Right lobe of liver (tissue), 6 donors: ENCODE results near the gene CDIP1. TPM values are rescaled to one million over a fixed set of nuclear protein-coding genes. Genes with fewer than 3 reads are reported as not detected.

ENCODE experiments used
- ATAC-seq, 4 donors: fragments of 200-7000 bp; cut with Tn5 transposase; one replicate each; pipeline ENCODE4 v1.9.1; 2020; ENCODE audit warnings: mild to moderate bottlenecking in 4 of 4, moderate library complexity in 4 of 4
- DNase-seq, 3 donors: peaks; one replicate each; pipeline ENCODE4 v3.0.0-alpha.2; 2020
- H3K27ac ChIP-seq, 3 donors: fragments of 200-600 bp; one replicate each; pipeline ENCODE4 v1.8.0; 2022
- H3K27me3 ChIP-seq, 2 donors: fragments of 200-600 bp; one replicate each; pipeline ENCODE4 v1.8.0; 2022
- H3K36me3 ChIP-seq, 4 donors: fragments of 200-600 bp; sonication (generic) in 1 of 4; one replicate each; pipeline versions ENCODE4 v1.5.1 to v1.8.0; 2017 to 2022; ENCODE audit warnings: control low read depth in 1 of 4
- H3K4me1 ChIP-seq, 4 donors: fragments of 200-600 bp; sonication (generic) in 1 of 4; one replicate each; pipeline versions ENCODE4 v1.5.1 to v1.8.0; 2017 to 2022; ENCODE audit warnings: control low read depth in 1 of 4
- H3K4me3 ChIP-seq, 3 donors: fragments of 200-600 bp; one replicate each; pipeline ENCODE4 v1.8.0; 2022
- H3K9me3 ChIP-seq, 4 donors: fragments of 200-600 bp; sonication (generic) in 1 of 4; one replicate each; pipeline versions ENCODE4 v1.5.1 to v1.8.0; 2017 to 2022; ENCODE audit warnings: control low read depth in 1 of 4
- CTCF ChIP-seq, 4 donors: fragments of 200-600 bp in 3 of 4; fragments of 450-650 bp in 1 of 4; IDR thresholded peaks; one replicate each; pipeline versions ENCODE4 v1.5.1 to v1.8.0; 2016 to 2022; ENCODE audit warnings: antibody characterized with exemption in 4 of 4, mild to moderate bottlenecking in 2 of 4
- POLR2A ChIP-seq: fragments of 450-650 bp; IDR thresholded peaks from one replicate; pipeline ENCODE4 v1.6.1; 2017; ENCODE audit warnings: antibody characterized with exemption, mild to moderate bottlenecking
- WGBS: methylation state at CpG from one replicate; pipeline ENCODE4 v1.1.6; 2018; ENCODE audit warnings: low coverage, low lambda C conversion rate; ENCODE audit not compliant: insufficient coverage; ENCODE audit errors: missing lambda C conversion rate; 5-methylcytosine and 5-hydroxymethylcytosine counted together
- intact Hi-C, 2 donors: fragments of 100-400 bp; cut with DNase I; formaldehyde crosslinking; loops; one replicate each; pipeline versions ENCODE4 v1.11.2 to v1.14.1; 2022
- total RNA-seq, 6 experiments: library from RNA; depleted of rRNA in 2 of 6; stranded (reverse); fragments of >200 nt in 2 of 6; fragmentation: NEBNext Ultra II Directional in 3 of 6; extraction: Animal tissue kit (Norgen Biotek cat#: 25700) in 3 of 6; gene quantifications; one replicate each; pipeline versions ENCODE4 v1.1.0 to v1.2.4, GENCODE V29; 2016 to 2023
- donor health status: DM: no; HTN: yes; CAD: no.
- donor health status: DM: no; HTN: no; CAD: no.
- donor health status: DM: no; HTN: no; CAD: no.
- donor health status: DM: no; HTN: yes; CAD: no.
- donor health status: DM: no; HTN: yes; CAD: no.

CDIP1 gene
- total RNA-seq, 6 experiments from 2014 or later: 15.7 to 23.2 (median 18.4) TPM

GRCh38 chr16:4510131-4510530 is 28.4 kb downstream of the CDIP1 start:
- no peak overlapping the region for H3K4me3 ChIP-seq
- ATAC-seq (no peak), DNase-seq (no peak)
- H3K9me3 ChIP-seq: no peaks in the 10 kb centered on the region
- no peaks in the 10 kb centered on the region for H3K27me3 ChIP-seq
- 67% methylated on average over 1 of the region's 5 CpGs for WGBS
- no peak overlapping the region for H3K27ac ChIP-seq
- intact Hi-C loops: no loop called here
- H3K4me1 ChIP-seq: peaks cover 0 to 4% (median 0%) of the 10 kb centered on the region in 4 donors
- peaks cover 0 to 60% (median 26%) of the 10 kb centered on the region in 4 donors for H3K36me3 ChIP-seq
- TF ChIP-seq POLR2A (no peak), CTCF (IDR thresholded peaks at IDR 0.05) (no peak)

GRCh38 chr16:4509420-4509819 is 29.2 kb downstream of the CDIP1 start:
- intact Hi-C loops: loop anchor here in 1 of 2 donors (10.0 kb wide), 1 partner anchor 45 kb away; the partner anchor contains the start of gene C16orf96

GRCh38 chr16:4508806-4509205 is 29.8 kb downstream of the CDIP1 start:
- WGBS: no CpG with 5 or more reads among the region's 3 CpGs
- ATAC-seq (no peak), DNase-seq (no peak)
- Histone ChIP-seq H3K36me3 (peaks cover 0 to 60% (median 26%) of the 10 kb centered on the region in 4 donors), H3K4me1 (peaks cover 0 to 4% (median 0%) of the 10 kb centered on the region in 4 donors), H3K4me3 (no peak overlapping the region), H3K9me3 (no peaks in the 10 kb centered on the region), H3K27me3 (no peaks in the 10 kb centered on the region), H3K27ac (no peak overlapping the region)
- intact Hi-C loops: loop anchor here in 1 of 2 donors (10.0 kb wide), 1 partner anchor 46 kb away; the partner anchor contains the start of gene C16orf96
- no peak for TF ChIP-seq CTCF (IDR thresholded peaks at IDR 0.05)
- no peak for TF ChIP-seq POLR2A

More at GRCh38 chr16:4509420-4509819, 29.2 kb downstream of the CDIP1 start:
- no peak overlapping the region for H3K27ac ChIP-seq
- no peaks in the 10 kb centered on the region for H3K27me3 ChIP-seq
- no peak for TF ChIP-seq POLR2A
- TF ChIP-seq CTCF (IDR thresholded peaks at IDR 0.05): no peak
- ATAC-seq (no peak), DNase-seq (no peak)
- peaks cover 0 to 4% (median 0%) of the 10 kb centered on the region in 4 donors for H3K4me1 ChIP-seq
- H3K9me3 ChIP-seq: no peaks in the 10 kb centered on the region
- H3K36me3 ChIP-seq: peaks cover 0 to 60% (median 26%) of the 10 kb centered on the region in 4 donors
- no peak overlapping the region for H3K4me3 ChIP-seq
- 70% methylated on average over 2 of the region's 8 CpGs for WGBS

GRCh38 chr16:4507588-4508345 is 30.8 kb downstream of the CDIP1 start:
- intact Hi-C loops: loop anchor here in 1 of 2 donors (10.0 kb wide), 1 partner anchor 47 kb away; the partner anchor contains the start of gene C16orf96

More at GRCh38 chr16:4507588-4508345, 30.8 kb downstream of the CDIP1 start:
- no peak overlapping the region for H3K4me3 ChIP-seq
- TF ChIP-seq POLR2A (no peak), CTCF (IDR thresholded peaks at IDR 0.05) (no peak)
- 89% methylated on average over 5 of the region's 17 CpGs for WGBS
- no peak overlapping the region for H3K27ac ChIP-seq
- H3K9me3 ChIP-seq: no peaks in the 10 kb centered on the region
- peaks cover 0 to 58% (median 26%) of the 10 kb centered on the region in 4 donors for H3K36me3 ChIP-seq
- H3K4me1 ChIP-seq: peaks cover 0 to 4% (median 0%) of the 10 kb centered on the region in 4 donors
- no peak for ATAC-seq
- no peaks in the 10 kb centered on the region for H3K27me3 ChIP-seq
- no peak for DNase-seq
